Uterus (tissue), 4 donors: ENCODE results near the gene ZC3H12A. TPM values are rescaled to one million over a fixed set of nuclear protein-coding genes. Genes with fewer than 3 reads are reported as not detected.

Source experiments
- DNase-seq, 2 donors: peaks; one replicate each; pipeline ENCODE4 v3.0.0-alpha.2; 2019 to 2020
- H3K27ac ChIP-seq, 2 donors: fragments of 200-600 bp; sonication (generic); 1 replicate in 1 of 2; 2 replicates in 1 of 2; pipeline ENCODE4 v1.5.1; 2016 to 2018
- H3K27me3 ChIP-seq, 2 donors: fragments of 200-600 bp; sonication (generic); one replicate each; pipeline ENCODE4 v1.5.1; 2018 to 2019; ENCODE audit warnings: control low read depth in 1 of 2
- H3K36me3 ChIP-seq, 2 donors: fragments of 200-600 bp; sonication (generic); one replicate each; pipeline ENCODE4 v1.5.1; 2019; ENCODE audit warnings: control low read depth in 1 of 2
- H3K4me1 ChIP-seq, 2 donors: fragments of 200-600 bp; sonication (generic); one replicate each; pipeline ENCODE4 v1.5.1; 2018 to 2019; ENCODE audit warnings: control low read depth in 1 of 2
- H3K4me3 ChIP-seq, 2 donors: fragments of 200-600 bp; sonication (generic); 1 replicate in 1 of 2; 2 replicates in 1 of 2; pipeline ENCODE4 v1.5.1; 2018 to 2019; ENCODE audit warnings: mild to moderate bottlenecking in 1 of 2
- H3K9me3 ChIP-seq, 2 donors: fragments of 200-600 bp; sonication (generic); one replicate each; pipeline ENCODE4 v1.5.1; 2019; ENCODE audit warnings: control low read depth in 1 of 2
- POLR2A ChIP-seq, 2 donors: fragments of 450-650 bp; IDR thresholded peaks; one replicate each; pipeline ENCODE4 v1.6.1; 2016; ENCODE audit warnings: antibody characterized with exemption in 2 of 2, mild to moderate bottlenecking in 1 of 2, moderate library complexity in 1 of 2
- intact Hi-C: fragments of 100-400 bp; cut with DNase I; formaldehyde crosslinking; loops from one replicate; pipeline ENCODE4 v1.15.1; 2023; ENCODE audit warnings: low total_unique reads
- total RNA-seq, 4 donors: library from RNA; depleted of rRNA in 3 of 4; stranded (reverse); fragments of >200 nt in 3 of 4; gene quantifications; one replicate each; pipeline versions ENCODE4 v1.1.0 to v1.2.4, GENCODE V29; 2014 to 2023
- TF ChIP-seq, protein P1 (sequence below), 4 experiments: fragments of 200-600 bp in 2 of 4; fragments of 450-650 bp in 2 of 4; sonication (generic) in 2 of 4; IDR thresholded peaks; one replicate each; pipeline ENCODE4 v1.5.1; 2016 to 2019; ENCODE audit warnings: antibody characterized with exemption in 4 of 4, mild to moderate bottlenecking in 2 of 4, moderate library complexity in 1 of 4
- donor health status: DM: yes; HTN: yes; CAD: no.

The ZC3H12A gene
- total RNA-seq, 4 donors from 2014 or later: 2.5 to 11.5 (median 8.5) TPM

DNA sequence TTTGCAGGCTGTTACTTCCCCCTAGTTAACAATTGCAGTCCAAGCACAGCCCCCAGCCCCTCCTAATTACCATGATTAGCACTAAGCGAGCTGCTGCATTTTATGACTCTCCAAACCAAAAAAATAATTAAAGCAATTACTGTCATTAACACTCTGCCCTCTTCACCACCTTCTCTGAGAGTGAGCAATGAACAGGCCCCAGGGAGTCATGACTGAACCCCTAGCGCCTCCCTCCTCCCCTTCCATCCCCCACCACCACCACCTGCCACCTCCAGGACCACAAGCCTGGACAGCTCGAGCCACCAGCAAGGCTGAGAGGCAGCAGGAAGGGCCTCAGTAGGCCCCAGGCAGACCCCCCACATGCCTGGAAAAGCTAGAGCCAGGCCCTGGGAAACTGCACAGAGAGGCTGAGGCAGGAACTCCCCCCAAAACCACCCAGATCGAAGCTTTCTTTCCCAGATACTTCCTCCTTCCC lies 35.5 kb upstream of the ZC3H12A start:
- intact Hi-C loops: no loop called here
- no peak for DNase-seq
- Histone ChIP-seq H3K27me3 (no peaks in the 10 kb centered on the region), H3K9me3 (no peaks in the 10 kb centered on the region), H3K4me3 (no peak overlapping the region), H3K4me1 (no peaks in the 10 kb centered on the region), H3K36me3 (no peaks in the 10 kb centered on the region), H3K27ac (no peak overlapping the region)
- TF ChIP-seq, protein P1, sequence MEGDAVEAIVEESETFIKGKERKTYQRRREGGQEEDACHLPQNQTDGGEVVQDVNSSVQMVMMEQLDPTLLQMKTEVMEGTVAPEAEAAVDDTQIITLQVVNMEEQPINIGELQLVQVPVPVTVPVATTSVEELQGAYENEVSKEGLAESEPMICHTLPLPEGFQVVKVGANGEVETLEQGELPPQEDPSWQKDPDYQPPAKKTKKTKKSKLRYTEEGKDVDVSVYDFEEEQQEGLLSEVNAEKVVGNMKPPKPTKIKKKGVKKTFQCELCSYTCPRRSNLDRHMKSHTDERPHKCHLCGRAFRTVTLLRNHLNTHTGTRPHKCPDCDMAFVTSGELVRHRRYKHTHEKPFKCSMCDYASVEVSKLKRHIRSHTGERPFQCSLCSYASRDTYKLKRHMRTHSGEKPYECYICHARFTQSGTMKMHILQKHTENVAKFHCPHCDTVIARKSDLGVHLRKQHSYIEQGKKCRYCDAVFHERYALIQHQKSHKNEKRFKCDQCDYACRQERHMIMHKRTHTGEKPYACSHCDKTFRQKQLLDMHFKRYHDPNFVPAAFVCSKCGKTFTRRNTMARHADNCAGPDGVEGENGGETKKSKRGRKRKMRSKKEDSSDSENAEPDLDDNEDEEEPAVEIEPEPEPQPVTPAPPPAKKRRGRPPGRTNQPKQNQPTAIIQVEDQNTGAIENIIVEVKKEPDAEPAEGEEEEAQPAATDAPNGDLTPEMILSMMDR (IDR thresholded peaks at IDR 0.05): no peak
- TF ChIP-seq POLR2A (IDR thresholded peaks at IDR 0.05): no peak

DNA sequence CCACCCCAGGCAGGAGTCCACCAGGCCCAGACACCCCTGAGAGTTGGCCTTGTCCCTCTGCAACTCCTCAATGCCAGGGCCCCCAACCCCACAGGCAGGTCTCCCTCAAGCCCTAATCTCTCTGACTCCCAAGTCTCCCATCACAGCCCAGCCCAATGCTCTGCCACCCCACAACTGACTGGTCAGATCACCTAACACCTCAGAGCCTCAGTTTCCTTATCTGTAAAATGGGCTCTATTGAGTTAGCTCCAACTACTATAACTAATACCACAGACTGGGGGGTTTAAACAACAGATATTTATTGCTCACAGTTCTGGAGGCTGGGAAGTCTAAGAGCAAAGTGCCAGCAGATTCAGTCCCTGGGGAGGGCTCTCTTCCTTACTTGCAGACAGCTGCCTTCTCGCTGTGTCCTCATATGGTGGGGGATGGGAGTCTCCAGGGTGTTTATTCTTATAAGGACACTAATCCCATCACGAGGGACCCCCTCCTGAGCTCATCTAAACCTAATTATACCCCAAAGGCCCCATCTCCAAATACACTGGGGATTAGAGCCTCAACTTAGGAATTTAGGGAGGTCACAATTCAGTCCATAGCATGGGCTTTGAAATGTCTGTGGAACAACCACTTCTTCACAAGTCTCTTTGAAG lies 34.9 kb upstream of the ZC3H12A start:
- intact Hi-C loops: no loop called here
- no peaks in the 10 kb centered on the region for H3K9me3 ChIP-seq

DNA sequence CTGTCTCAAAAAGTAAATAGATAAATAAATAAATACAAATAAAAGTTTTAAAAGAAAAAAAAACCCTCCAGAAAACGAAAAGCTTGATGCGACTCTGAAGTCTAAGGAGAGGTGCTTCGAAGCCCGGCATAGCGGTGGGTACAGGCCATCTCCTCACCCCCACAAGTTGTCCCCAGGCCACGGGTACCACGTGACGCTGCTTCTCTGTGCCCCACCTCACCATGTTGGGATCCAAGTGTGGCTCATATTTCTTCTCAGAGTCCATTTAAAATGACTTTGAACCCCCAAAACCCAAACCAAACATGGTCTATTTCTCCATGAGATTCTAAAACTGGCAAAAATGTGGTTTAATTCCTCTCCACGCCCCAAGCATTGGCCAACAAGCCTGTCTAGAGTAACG lies 32.9 kb upstream of the ZC3H12A start:
- H3K27ac ChIP-seq: no peak overlapping the region
- TF ChIP-seq, protein P1 (IDR thresholded peaks at IDR 0.05): no peak
- no peak for TF ChIP-seq POLR2A (IDR thresholded peaks at IDR 0.05)
- no peak overlapping the region for H3K4me3 ChIP-seq
- no peak for DNase-seq
- no peaks in the 10 kb centered on the region for H3K27me3 ChIP-seq
- H3K36me3 ChIP-seq: no peaks in the 10 kb centered on the region
- intact Hi-C loops: no loop called here
- no peaks in the 10 kb centered on the region for H3K9me3 ChIP-seq
- H3K4me1 ChIP-seq: no peaks in the 10 kb centered on the region

More for the DNA sequence above, 34.9 kb upstream of the ZC3H12A start:
- H3K4me1 ChIP-seq: no peaks in the 10 kb centered on the region
- H3K4me3 ChIP-seq: no peak overlapping the region
- no peaks in the 10 kb centered on the region for H3K36me3 ChIP-seq
- H3K27me3 ChIP-seq: no peaks in the 10 kb centered on the region
- no peak overlapping the region for H3K27ac ChIP-seq
- TF ChIP-seq, protein P1 (IDR thresholded peaks at IDR 0.05): no peak
- TF ChIP-seq POLR2A (IDR thresholded peaks at IDR 0.05): no peak
- DNase-seq: no peak

DNA sequence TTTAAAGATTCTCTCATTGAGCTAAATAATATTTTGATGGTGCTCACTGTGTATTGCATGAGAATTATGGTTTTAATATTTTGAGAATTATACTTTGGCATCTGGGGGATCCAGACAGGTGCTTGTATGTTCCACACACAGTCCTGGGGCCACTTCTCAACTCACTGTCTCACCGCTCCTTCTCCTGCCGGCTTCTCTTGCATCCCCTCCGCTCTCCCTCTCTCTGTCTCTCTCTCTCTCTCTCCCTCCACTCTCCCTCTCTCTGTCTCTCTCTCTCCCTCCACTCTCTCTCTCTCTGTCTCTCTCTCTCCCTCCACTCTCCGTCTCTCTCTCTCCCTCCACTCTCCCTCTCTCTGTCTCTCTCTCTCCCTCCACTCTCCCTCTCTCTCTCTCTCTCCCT lies 32.2 kb upstream of the ZC3H12A start:
- Histone ChIP-seq H3K4me3 (no peak overlapping the region), H3K36me3 (no peaks in the 10 kb centered on the region), H3K9me3 (no peaks in the 10 kb centered on the region), H3K27ac (no peak overlapping the region), H3K27me3 (no peaks in the 10 kb centered on the region), H3K4me1 (no peaks in the 10 kb centered on the region)
- TF ChIP-seq, protein P1 (IDR thresholded peaks at IDR 0.05): no peak
- no peak for TF ChIP-seq POLR2A (IDR thresholded peaks at IDR 0.05)
- intact Hi-C loops: no loop called here
- no peak for DNase-seq

DNA sequence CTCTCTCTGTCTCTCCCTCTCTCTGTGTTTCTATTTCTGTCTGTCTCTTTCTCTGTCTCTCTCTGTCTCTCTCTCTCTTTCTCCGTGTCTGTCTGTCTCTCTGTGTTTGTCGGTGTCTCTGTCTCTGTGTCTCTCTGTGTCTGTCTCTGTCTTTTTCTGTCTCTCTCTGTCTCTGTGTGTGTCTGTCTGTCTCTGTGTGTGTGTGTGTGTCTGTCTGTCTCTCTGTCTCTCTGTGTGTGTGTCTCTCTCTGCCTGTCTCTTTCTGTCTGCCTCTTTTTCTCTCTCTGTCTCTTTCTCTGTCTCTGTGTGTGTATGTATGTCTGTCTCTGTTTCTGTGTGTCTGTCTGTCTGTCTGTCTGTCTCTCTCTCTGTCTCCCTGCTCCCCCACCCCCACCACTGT lies 31.7 kb upstream of the ZC3H12A start:
- no peaks in the 10 kb centered on the region for H3K27me3 ChIP-seq

More for the DNA sequence above, 31.7 kb upstream of the ZC3H12A start:
- no peak for DNase-seq
- TF ChIP-seq, protein P1 (IDR thresholded peaks at IDR 0.05): no peak
- no peak for TF ChIP-seq POLR2A (IDR thresholded peaks at IDR 0.05)
- Histone ChIP-seq H3K4me3 (no peak overlapping the region), H3K4me1 (no peaks in the 10 kb centered on the region), H3K9me3 (no peaks in the 10 kb centered on the region), H3K36me3 (no peaks in the 10 kb centered on the region), H3K27ac (no peak overlapping the region)
- intact Hi-C loops: no loop called here
